Loucy (cell line): ENCODE measurements around the gene SIRPA.

Source experiments
- EZH2phosphoT487 ChIP-seq: fragments of 200-600 bp; IDR thresholded peaks from 2 replicates; pipeline ENCODE4 v1.6.1; 2018; ENCODE audit warnings: antibody characterized with exemption, mild to moderate bottlenecking, moderate library complexity, borderline replicate concordance
- TF ChIP-seq, protein P1 (sequence below): fragments of 200-600 bp; sonication (generic); conservative IDR thresholded peaks from 2 replicates; pipeline ENCODE4 v1.5.1; 2014; ENCODE audit warnings: mild to moderate bottlenecking, antibody characterized with exemption, low read length

DNA sequence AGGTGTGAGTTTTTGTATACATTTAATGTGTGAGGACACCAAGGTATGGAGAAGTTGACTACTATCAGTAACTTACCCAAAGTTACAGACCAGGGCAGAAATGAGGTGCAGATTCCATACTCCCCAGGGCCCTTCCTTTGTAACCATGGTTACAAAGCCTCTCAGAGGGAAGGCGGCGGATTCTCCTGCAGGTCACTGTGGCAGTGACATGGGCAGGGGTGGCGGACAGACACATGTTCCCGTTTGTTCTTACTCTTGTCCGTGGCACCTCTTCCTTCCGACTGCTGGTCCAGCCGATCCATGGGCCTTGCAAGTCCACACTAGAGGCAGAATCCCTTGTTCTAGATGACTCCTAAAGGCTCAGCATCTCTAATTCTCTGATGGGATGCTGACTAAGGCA is 55.6 kb downstream of the SIRPA start:
- TF ChIP-seq, protein P1, sequence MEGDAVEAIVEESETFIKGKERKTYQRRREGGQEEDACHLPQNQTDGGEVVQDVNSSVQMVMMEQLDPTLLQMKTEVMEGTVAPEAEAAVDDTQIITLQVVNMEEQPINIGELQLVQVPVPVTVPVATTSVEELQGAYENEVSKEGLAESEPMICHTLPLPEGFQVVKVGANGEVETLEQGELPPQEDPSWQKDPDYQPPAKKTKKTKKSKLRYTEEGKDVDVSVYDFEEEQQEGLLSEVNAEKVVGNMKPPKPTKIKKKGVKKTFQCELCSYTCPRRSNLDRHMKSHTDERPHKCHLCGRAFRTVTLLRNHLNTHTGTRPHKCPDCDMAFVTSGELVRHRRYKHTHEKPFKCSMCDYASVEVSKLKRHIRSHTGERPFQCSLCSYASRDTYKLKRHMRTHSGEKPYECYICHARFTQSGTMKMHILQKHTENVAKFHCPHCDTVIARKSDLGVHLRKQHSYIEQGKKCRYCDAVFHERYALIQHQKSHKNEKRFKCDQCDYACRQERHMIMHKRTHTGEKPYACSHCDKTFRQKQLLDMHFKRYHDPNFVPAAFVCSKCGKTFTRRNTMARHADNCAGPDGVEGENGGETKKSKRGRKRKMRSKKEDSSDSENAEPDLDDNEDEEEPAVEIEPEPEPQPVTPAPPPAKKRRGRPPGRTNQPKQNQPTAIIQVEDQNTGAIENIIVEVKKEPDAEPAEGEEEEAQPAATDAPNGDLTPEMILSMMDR = no peak
- TF ChIP-seq EZH2phosphoT487 = no peak
